PFSK-1 (cell line): Measurements from ENCODE around the gene DNAJB7.

Experiments
- FOXP2 ChIP-seq: optimal IDR thresholded peaks from 2 replicates; pipeline ENCODE3; 2011; ENCODE audit warnings: borderline replicate concordance, control low read depth, inconsistent platforms; ENCODE audit not compliant: insufficient read depth; ENCODE audit errors: extremely low read length, extremely low read depth
- POLR2AphosphoS5 ChIP-seq: IDR thresholded peaks from 2 replicates; pipeline ENCODE4 v1.6.1; 2012; ENCODE audit warnings: low read depth, mild to moderate bottlenecking, control low read depth, low read length, moderate library complexity
- REST ChIP-seq, 2 experiments: IDR thresholded peaks; 2 replicates each; pipeline versions ENCODE4 v1.6.1 to v1.8.0; 2011 to 2012; ENCODE audit warnings: low read depth in 2 of 2, low read length in 2 of 2, control low read depth in 1 of 2, inconsistent platforms in 1 of 2, mild to moderate bottlenecking in 1 of 2, moderate library complexity in 1 of 2; ENCODE audit not compliant: insufficient read depth in 1 of 2
- SIN3A ChIP-seq: IDR thresholded peaks from 2 replicates; pipeline ENCODE4 v1.6.1; 2012; ENCODE audit warnings: mild to moderate bottlenecking, low read length, moderate library complexity, borderline replicate concordance; ENCODE audit not compliant: insufficient read depth
- TAF1 ChIP-seq: IDR thresholded peaks from 2 replicates; pipeline ENCODE4 v1.6.1; 2012; ENCODE audit warnings: low read length, control low read depth, borderline replicate concordance; ENCODE audit not compliant: insufficient read depth

The DNAJB7 gene

DNA sequence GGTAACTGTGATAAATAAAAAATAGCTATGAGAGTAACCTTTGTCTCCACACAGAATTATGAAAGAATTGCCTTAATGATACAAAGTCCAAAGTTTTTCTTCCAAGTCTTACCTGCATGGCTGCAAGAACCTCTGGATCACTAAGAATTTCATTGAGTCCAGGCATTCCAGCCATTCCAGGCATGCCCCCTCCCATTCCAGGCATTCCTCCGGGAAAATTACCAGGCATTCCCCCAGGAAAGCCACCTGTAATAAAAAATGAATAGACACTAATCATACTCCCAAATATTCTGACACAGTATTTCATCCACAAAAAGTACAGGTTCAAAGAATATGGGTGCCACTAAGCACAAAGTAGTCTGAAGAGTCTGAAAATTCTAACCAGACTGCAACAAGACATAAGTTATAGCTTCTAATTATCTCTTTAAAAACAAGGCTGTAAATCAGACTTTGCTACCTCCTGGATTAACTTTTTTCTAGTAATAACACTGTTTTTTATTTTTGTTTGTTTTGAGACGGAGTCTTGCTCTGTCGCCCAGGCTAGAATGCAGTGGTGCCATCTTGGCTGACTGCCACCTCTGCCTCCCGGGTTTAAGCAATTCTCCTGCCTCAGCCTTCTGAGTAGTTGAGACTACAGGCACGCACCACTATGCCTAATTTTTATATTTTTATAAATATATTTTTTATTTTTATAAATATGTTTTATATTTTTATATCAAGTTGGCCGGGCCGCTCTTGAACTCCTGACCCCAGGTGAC, 34.8 kb downstream of the DNAJB7 start:
- TF ChIP-seq SIN3A: no peak
- no peak for TF ChIP-seq TAF1
- TF ChIP-seq POLR2AphosphoS5: no peak
- TF ChIP-seq REST (IDR thresholded peaks at IDR 0.05; ENCODE audit: insufficient read depth in 1 of 2, low read depth in 2 of 2, low read length in 2 of 2): no peak
- no peak for TF ChIP-seq FOXP2

DNA sequence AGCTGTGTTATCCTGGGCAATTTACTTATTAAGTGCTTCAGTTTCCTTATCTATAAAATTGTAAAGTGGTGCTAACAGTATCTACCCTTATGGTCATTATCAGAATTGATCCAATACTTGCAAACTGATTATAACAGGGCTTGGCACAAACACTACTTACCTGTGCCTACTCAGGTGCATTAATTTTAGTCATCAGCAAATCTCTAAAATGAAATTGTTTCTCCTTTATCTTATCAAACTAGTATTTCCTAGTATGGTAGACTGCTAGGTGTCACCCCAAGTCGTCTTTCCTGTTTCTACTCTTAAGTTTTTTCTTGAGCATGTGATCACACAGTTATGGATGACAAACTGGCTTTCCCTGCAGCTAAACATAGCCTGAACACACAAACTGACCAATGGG, 38.5 kb downstream of the DNAJB7 start:
- TF ChIP-seq REST (IDR thresholded peaks at IDR 0.05; ENCODE audit: insufficient read depth in 1 of 2, low read depth in 2 of 2, low read length in 2 of 2) (no peak), POLR2AphosphoS5 (no peak)

GRCh38 chr22:40819599-40820140, 42.2 kb downstream of the DNAJB7 start:
- TF ChIP-seq SIN3A: no peak
- no peak for TF ChIP-seq FOXP2
- no peak for TF ChIP-seq TAF1
- TF ChIP-seq REST (IDR thresholded peaks at IDR 0.05; ENCODE audit: insufficient read depth in 1 of 2, low read depth in 2 of 2, low read length in 2 of 2): no peak
- TF ChIP-seq POLR2AphosphoS5: no peak

GRCh38 chr22:40818747-40819598, 42.9 kb downstream of the DNAJB7 start, which contains the start of gene SLC25A17:
TSS of gene SLC25A17 (minus strand) at chr22:40819346. CDS start at chr22:40819248, 98 bp downstream.
- TF ChIP-seq POLR2AphosphoS5 (peak; percentile 73), FOXP2 (no peak), REST (IDR thresholded peaks at IDR 0.05; ENCODE audit: insufficient read depth in 1 of 2, low read depth in 2 of 2, low read length in 2 of 2) (no peak), TAF1 (no peak), SIN3A (no peak)
